Right atrium auricular region (tissue), 2 donors: Measurements from ENCODE around the gene ADAMTS14. TPM values are rescaled to one million over a fixed set of nuclear protein-coding genes. Genes with fewer than 3 reads are reported as not detected.

Experiments
- DNase-seq: peaks from one replicate; pipeline ENCODE4 v3.0.0-alpha.2; 2019; ENCODE audit warnings: low spot score
- H3K27ac ChIP-seq, 2 donors: fragments of 200-600 bp; sonication (generic); 1 replicate in 1 of 2; 2 replicates in 1 of 2; pipeline ENCODE4 v1.5.1; 2016 to 2019
- H3K27me3 ChIP-seq, 2 donors: fragments of 200-600 bp; sonication (generic); one replicate each; pipeline versions ENCODE4 v1.5.1 to v1.6.0; 2017 to 2019
- H3K36me3 ChIP-seq: fragments of 200-600 bp; sonication (generic); one replicate; pipeline ENCODE4 v1.5.1; 2016
- H3K4me1 ChIP-seq, 2 donors: fragments of 200-600 bp; sonication (generic); one replicate each; pipeline versions ENCODE4 v1.5.1 to v1.6.0; 2017 to 2019
- H3K4me3 ChIP-seq, 2 donors: fragments of 200-600 bp; sonication (generic); 1 replicate in 1 of 2; 2 replicates in 1 of 2; pipeline ENCODE4 v1.5.1; 2017 to 2019; ENCODE audit warnings: mild to moderate bottlenecking in 1 of 2, moderate library complexity in 1 of 2
- H3K9me3 ChIP-seq, 2 donors: fragments of 200-600 bp; sonication (generic); one replicate each; pipeline ENCODE4 v1.5.1; 2019
- CTCF ChIP-seq, 2 donors: fragments of 200-600 bp; sonication (generic); IDR thresholded peaks; one replicate each; pipeline ENCODE4 v1.5.1; 2019; ENCODE audit warnings: antibody characterized with exemption in 2 of 2
- total RNA-seq, 2 donors: library from RNA; depleted of rRNA; stranded (reverse); fragments of >200 nt; gene quantifications; one replicate each; pipeline ENCODE4 v1.1.0, GENCODE V29; 2016

The ADAMTS14 gene
- total RNA-seq, 2 donors from 2014 or later = not detected

DNA sequence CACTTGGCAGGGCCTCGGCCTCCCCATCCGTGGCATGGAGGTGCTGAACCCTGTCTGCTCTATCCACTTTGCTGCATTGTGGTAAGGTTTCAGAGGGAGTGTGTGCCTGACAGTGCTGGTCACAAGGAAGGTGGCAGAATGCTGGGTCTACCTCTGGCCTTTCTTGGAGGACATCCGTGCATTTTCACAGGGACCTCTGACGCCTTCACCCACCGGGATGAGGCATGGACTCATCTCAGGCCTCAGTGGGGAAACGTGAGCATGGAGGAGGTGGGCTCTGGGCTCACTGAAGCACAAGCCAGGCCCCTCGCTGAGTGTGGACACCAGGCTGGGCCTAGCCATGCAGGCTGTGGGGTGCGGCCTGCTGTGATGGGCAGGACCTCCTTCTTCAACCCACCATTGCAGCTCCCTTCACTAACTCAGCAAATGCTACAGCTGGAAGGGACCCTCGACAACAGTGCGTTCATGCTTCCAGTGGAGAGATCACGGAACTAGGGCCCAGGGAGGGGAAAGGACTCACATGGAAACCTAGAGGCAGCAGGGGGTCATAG is 104.2 kb downstream of the ADAMTS14 start:
- Histone ChIP-seq H3K27me3 (no peaks in the 10 kb centered on the region), H3K27ac (no peak overlapping the region), H3K4me1 (no peaks in the 10 kb centered on the region), H3K36me3 (no peaks in the 10 kb centered on the region), H3K4me3 (no peak overlapping the region), H3K9me3 (no peaks in the 10 kb centered on the region)
- TF ChIP-seq CTCF (IDR thresholded peaks at IDR 0.05) = no peak
- DNase-seq = peak; percentile 30

GRCh38 chr10:70777063-70777875 is 105.0 kb downstream of the ADAMTS14 start:
- peak; percentile 34 for DNase-seq
- TF ChIP-seq CTCF (IDR thresholded peaks at IDR 0.05) = no peak
- H3K27ac ChIP-seq = no peak overlapping the region
- H3K4me1 ChIP-seq = no peaks in the 10 kb centered on the region
- no peaks in the 10 kb centered on the region for H3K27me3 ChIP-seq
- no peaks in the 10 kb centered on the region for H3K36me3 ChIP-seq
- no peaks in the 10 kb centered on the region for H3K9me3 ChIP-seq
- H3K4me3 ChIP-seq = no peak overlapping the region

DNA sequence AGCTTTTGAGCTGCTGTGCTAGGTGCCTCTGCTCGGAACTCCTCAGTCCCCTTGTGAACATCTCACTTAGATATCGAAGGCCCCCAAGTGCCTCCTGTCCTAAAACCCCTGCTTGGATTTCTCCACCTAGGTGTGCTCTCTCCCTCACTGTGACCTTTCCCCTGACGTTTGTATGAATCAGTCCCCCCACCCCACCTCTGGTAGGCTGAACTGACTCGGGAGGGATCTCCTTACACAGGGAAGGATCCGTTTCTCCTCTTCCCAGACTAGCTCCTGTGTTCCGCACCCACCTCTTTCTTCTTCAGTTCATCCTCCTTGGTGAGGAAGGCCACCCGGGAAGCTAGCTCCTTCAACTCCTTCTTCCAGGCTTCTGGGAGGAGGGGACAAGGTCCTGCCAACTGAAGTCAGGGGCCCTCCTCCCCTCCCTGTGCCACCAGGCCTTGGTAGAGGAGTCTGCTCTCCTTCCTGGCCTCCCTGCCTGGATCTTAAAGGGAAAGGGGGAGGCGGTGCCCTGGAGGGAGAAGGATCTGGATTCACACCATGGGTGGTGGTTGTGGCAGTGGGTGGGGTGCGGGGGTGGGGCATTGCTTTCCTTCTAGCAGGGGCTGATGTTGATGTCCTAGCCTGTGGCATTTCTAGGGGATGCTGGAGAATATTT is 106.1 kb downstream of the ADAMTS14 start:
- TF ChIP-seq CTCF (IDR thresholded peaks at IDR 0.05) = no peak
- peak; percentile 50 for DNase-seq
- H3K4me1 ChIP-seq = no peaks in the 10 kb centered on the region
- no peak overlapping the region for H3K27ac ChIP-seq
- H3K27me3 ChIP-seq = no peaks in the 10 kb centered on the region
- no peaks in the 10 kb centered on the region for H3K36me3 ChIP-seq
- H3K9me3 ChIP-seq = no peaks in the 10 kb centered on the region
- H3K4me3 ChIP-seq = no peak overlapping the region

DNA sequence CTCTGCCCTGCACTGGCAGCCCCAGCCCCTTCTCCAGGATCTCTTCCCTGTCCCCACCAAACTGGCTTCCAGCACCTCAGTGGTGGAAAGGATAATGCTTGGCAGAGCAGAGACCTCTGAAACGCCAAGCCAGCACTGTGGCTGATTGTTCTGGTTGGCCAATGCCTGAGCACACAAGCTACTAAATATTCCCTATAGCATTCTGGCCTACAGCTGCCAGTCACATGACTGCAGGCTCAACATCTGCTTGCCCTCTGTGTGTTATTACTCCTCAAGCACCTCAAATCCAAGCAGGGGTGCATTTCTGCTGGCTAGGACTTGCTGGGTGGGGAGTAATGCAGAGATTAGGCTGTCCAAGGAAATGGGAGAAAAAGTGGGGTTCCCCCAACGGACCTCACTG is 106.8 kb downstream of the ADAMTS14 start:
- Histone ChIP-seq H3K27ac (no peak overlapping the region), H3K36me3 (no peaks in the 10 kb centered on the region), H3K9me3 (no peaks in the 10 kb centered on the region), H3K27me3 (no peaks in the 10 kb centered on the region), H3K4me3 (no peak overlapping the region), H3K4me1 (no peaks in the 10 kb centered on the region)
- TF ChIP-seq CTCF (IDR thresholded peaks at IDR 0.05) = no peak
- DNase-seq = peak; percentile 57

- Histone ChIP-seq H3K4me3 (no peak overlapping the region), H3K27ac (no peak overlapping the region), H3K4me1 (no peaks in the 10 kb centered on the region), H3K9me3 (no peaks in the 10 kb centered on the region), H3K36me3 (no peaks in the 10 kb centered on the region), H3K27me3 (no peaks in the 10 kb centered on the region)
- peak; percentile 55 for DNase-seq
- no peak for TF ChIP-seq CTCF (IDR thresholded peaks at IDR 0.05)
Measured at GRCh38 chr10:70779511-70780369, 107.4 kb downstream of the ADAMTS14 start.
